HL-60 (cell line): Measurements from ENCODE around the gene MAD1L1.

Experiments used
- DNase-seq, 2 experiments: peaks; one replicate each; pipeline ENCODE4 v3.0.0-alpha.2; 2010 to 2020; ENCODE audit warnings: low read depth in 1 of 2, low spot score in 1 of 2
- H3K27ac ChIP-seq: fragments of 250-450 bp; sonication (Bioruptor Pico); replicated peaks from 2 replicates; pipeline ENCODE4 v1.5.1; 2020; ENCODE audit warnings: mild to moderate bottlenecking, moderate library complexity
- H3K27me3 ChIP-seq: fragments of 250-450 bp; sonication (Bioruptor Pico); 2 replicates; pipeline ENCODE4 v1.5.1; 2021; ENCODE audit warnings: mild to moderate bottlenecking, moderate library complexity; ENCODE audit not compliant: insufficient read depth, poor library complexity, severe bottlenecking
- H3K4me3 ChIP-seq: replicated peaks from 2 replicates; pipeline ENCODE4 v1.5.1; 2011; ENCODE audit warnings: mild to moderate bottlenecking, control low read depth, low read length; ENCODE audit not compliant: insufficient read depth
- CTCF ChIP-seq: IDR thresholded peaks from one replicate; pipeline ENCODE4 v1.5.1; 2011; ENCODE audit warnings: low read length, control low read depth, inconsistent platforms; ENCODE audit not compliant: insufficient read depth
- GABPA ChIP-seq: IDR thresholded peaks from 2 replicates; pipeline ENCODE4 v1.6.1; 2012; ENCODE audit warnings: low read depth
- POLR2AphosphoS5 ChIP-seq: IDR thresholded peaks from 2 replicates; pipeline ENCODE4 v1.6.1; 2012; ENCODE audit warnings: low read depth
- REST ChIP-seq: IDR thresholded peaks from 2 replicates; pipeline ENCODE4 v1.6.1; 2012; ENCODE audit warnings: low read depth; ENCODE audit not compliant: insufficient replicate concordance
- SPI1 ChIP-seq: IDR thresholded peaks from 2 replicates; pipeline ENCODE4 v1.6.1; 2012; ENCODE audit warnings: low read depth, mild to moderate bottlenecking, borderline replicate concordance

Gene MAD1L1

GRCh38 chr7:1811850-1812508, 420.8 kb downstream of the MAD1L1 start:
- Histone ChIP-seq H3K4me3 (no peak overlapping the region), H3K27ac (no peak overlapping the region), H3K27me3 (no peaks in the 10 kb centered on the region)
- DNase-seq, result no peak
- TF ChIP-seq REST (no peak), GABPA (no peak), CTCF (no peak), POLR2AphosphoS5 (no peak), SPI1 (no peak)

GRCh38 chr7:1810961-1811849, 421.5 kb downstream of the MAD1L1 start:
- DNase-seq, result peak in 1 of 2 experiments; percentile 63
- TF ChIP-seq SPI1 (peak; percentile 91), POLR2AphosphoS5 (no peak)
- Histone ChIP-seq H3K27ac (peak overlapping the region; percentile 33; the same call in 1 of the 2 replicates), H3K27me3 (no peaks in the 10 kb centered on the region), H3K4me3 (no peak overlapping the region)

- Histone ChIP-seq H3K4me3 (no peak overlapping the region), H3K27me3 (no peaks in the 10 kb centered on the region), H3K27ac (no peak overlapping the region)
- TF ChIP-seq SPI1 (no peak), GABPA (no peak), REST (no peak), CTCF (no peak), POLR2AphosphoS5 (no peak)
- DNase-seq, result no peak
Measured at GRCh38 chr7:1810521-1810920, 422.2 kb downstream of the MAD1L1 start.

GRCh38 chr7:1809601-1810258, 423.0 kb downstream of the MAD1L1 start:
- Histone ChIP-seq H3K27me3 (no peaks in the 10 kb centered on the region), H3K4me3 (no peak overlapping the region), H3K27ac (no peak overlapping the region)
- TF ChIP-seq SPI1, result no peak
- no peak for TF ChIP-seq POLR2AphosphoS5
- no peak for TF ChIP-seq GABPA
- TF ChIP-seq CTCF, result no peak
- no peak for DNase-seq
